GM12878 (cell line): ENCODE measurements around the gene LRRC31. TPM values are rescaled to one million over a fixed set of nuclear protein-coding genes. Genes with fewer than 3 reads are reported as not detected.

Source experiments
- ATAC-seq: fragments of 200-7000 bp; cut with Tn5 transposase; 3 replicates; pipeline ENCODE4 v1.9.1; 2020; ENCODE audit warnings: mild to moderate bottlenecking, moderate library complexity
- BruUV-seq: library from RNA; stranded (reverse); fragments of 400-500 nt; replicated peaks from 2 replicates; lab custom pipeline; 2021; lab: Mats Ljungman, UMichigan
- CTCF ChIA-PET: fragments of 300-600 bp; sonication (Branson Sonifier 250); formaldehyde crosslinking; extraction: SDS; loops from one replicate; lab custom pipeline; 2021; ENCODE audit warnings: inconsistent platforms; lab: Yijun Ruan, JAX
- POLR2A ChIA-PET: fragments of 350-600 bp; formaldehyde crosslinking; extraction: SDS; loops from one replicate; lab custom pipeline; 2021; ENCODE audit warnings: inconsistent platforms; lab: Charles Lee
- RAD21 ChIA-PET: fragments of 300-600 bp; sonication (Branson Sonifier 250); formaldehyde crosslinking; loops from one replicate; lab custom pipeline; 2023; ENCODE audit warnings: antibody characterized with exemption; ENCODE audit not compliant: unreplicated experiment; lab: Charles Lee
- SMC1A ChIA-PET: fragments of 300-600 bp; sonication (Branson Sonifier 250); formaldehyde crosslinking; loops from one replicate; lab custom pipeline; 2023; ENCODE audit not compliant: unreplicated experiment, uncharacterized antibody; lab: Charles Lee
- DNase-seq: peaks from one replicate; pipeline ENCODE4 v3.0.0-alpha.2; 2011; ENCODE audit warnings: low read depth, low spot score
- FAIRE-seq: peaks from 3 replicates; lab custom pipeline; 2011; peaks lifted over from hg19 to GRCh38; lab: Jason Lieb, UNC
- H2AFZ ChIP-seq: 2 replicates; pipeline ENCODE4 v1.6.0; 2011; ENCODE audit warnings: low read depth, low read length, control low read depth; ENCODE audit not compliant: control insufficient read depth
- H3K27ac ChIP-seq: 2 replicates; pipeline ENCODE4 v1.5.1; 2011; ENCODE audit warnings: control low read depth; ENCODE audit not compliant: control insufficient read depth, insufficient read depth
- H3K27me3 ChIP-seq, 2 experiments: replicated peaks in 1 of 2; 2 replicates each; pipeline versions ENCODE4 v1.6.0 to v1.6.1; 2011; ENCODE audit warnings: low read length in 1 of 2; ENCODE audit not compliant: control insufficient read depth in 2 of 2, insufficient read depth in 2 of 2
- H3K36me3 ChIP-seq, 2 experiments: 2 replicates each; pipeline ENCODE4 v1.5.1; 2011; ENCODE audit warnings: low read length in 1 of 2; ENCODE audit not compliant: control insufficient read depth in 2 of 2, insufficient read depth in 2 of 2
- H3K4me1 ChIP-seq: 2 replicates; pipeline ENCODE4 v1.6.1; 2011; ENCODE audit warnings: mild to moderate bottlenecking, low read length, moderate library complexity, mixed read lengths; ENCODE audit not compliant: control insufficient read depth, insufficient read depth
- H3K4me2 ChIP-seq: 2 replicates; pipeline ENCODE4 v1.6.0; 2011; ENCODE audit warnings: control low read depth; ENCODE audit not compliant: control insufficient read depth, insufficient read depth
- H3K4me3 ChIP-seq: fragments of 200-600 bp; sonication (generic); 2 replicates; pipeline ENCODE4 v1.5.1; 2016
- H3K79me2 ChIP-seq: 2 replicates; pipeline ENCODE4 v1.6.0; 2011; ENCODE audit warnings: low read length; ENCODE audit not compliant: control insufficient read depth, insufficient read depth
- H3K9ac ChIP-seq: 2 replicates; pipeline ENCODE4 v1.8.0; 2011; ENCODE audit warnings: low read length, control low read depth, mixed read lengths; ENCODE audit not compliant: control insufficient read depth, insufficient read depth
- H3K9me3 ChIP-seq: replicated peaks from 3 replicates; pipeline ENCODE4 v1.5.1; 2011; ENCODE audit warnings: mild to moderate bottlenecking, low read length; ENCODE audit not compliant: control insufficient read depth, insufficient read depth
- H4K20me1 ChIP-seq: 2 replicates; pipeline ENCODE4 v1.6.0; 2011; ENCODE audit not compliant: control insufficient read depth, insufficient read depth
- BRCA1 ChIP-seq: IDR thresholded peaks from 2 replicates; pipeline ENCODE4 v1.6.1; 2011; ENCODE audit warnings: low read depth, low read length, improper control_type of control experiment
- CREB1 ChIP-seq: IDR thresholded peaks from 2 replicates; pipeline ENCODE4 v1.6.1; 2012; ENCODE audit warnings: low read depth, mild to moderate bottlenecking, inconsistent platforms
- GABPA ChIP-seq: IDR thresholded peaks from 2 replicates; pipeline ENCODE4 v1.6.1; 2014; ENCODE audit warnings: antibody characterized with exemption, low read depth, mild to moderate bottlenecking, inconsistent platforms
- GATAD2B ChIP-seq: fragments of 450-650 bp; conservative IDR thresholded peaks from 2 replicates; pipeline ENCODE4 v1.6.1; 2017; ENCODE audit warnings: low read depth, mild to moderate bottlenecking, moderate library complexity
- HCFC1 ChIP-seq: fragments of 150-350 bp; IDR thresholded peaks from 2 replicates; pipeline ENCODE4 v1.6.1; 2014; ENCODE audit warnings: low read length
- HDAC6 ChIP-seq: fragments of 200-600 bp; sonication (generic); IDR thresholded peaks from one replicate; pipeline ENCODE4 v1.8.0; 2017; ENCODE audit warnings: antibody characterized with exemption; ENCODE audit not compliant: unreplicated experiment
- IKZF2 ChIP-seq, 2 experiments: fragments of 450-650 bp; IDR thresholded peaks; 2 replicates each; pipeline ENCODE4 v1.6.1; 2017; ENCODE audit warnings: mild to moderate bottlenecking in 2 of 2, moderate library complexity in 2 of 2
- JUNB ChIP-seq: IDR thresholded peaks from 2 replicates; pipeline ENCODE4 v1.6.1; 2016; ENCODE audit warnings: antibody characterized with exemption, mild to moderate bottlenecking
- KDM1A ChIP-seq: fragments of 200-600 bp; sonication (generic); IDR thresholded peaks from 2 replicates; pipeline ENCODE4 v1.6.1; 2016; ENCODE audit warnings: borderline replicate concordance
- KLF5 ChIP-seq: fragments of 450-650 bp; IDR thresholded peaks from 2 replicates; pipeline ENCODE4 v1.6.1; 2014; ENCODE audit warnings: mild to moderate bottlenecking; ENCODE audit not compliant: partially characterized antibody
- MAX ChIP-seq: IDR thresholded peaks from 2 replicates; pipeline ENCODE4 v1.6.1; 2012; ENCODE audit warnings: low read depth, low read length, improper control_type of control experiment
- MEF2A ChIP-seq: IDR thresholded peaks from 2 replicates; pipeline ENCODE4 v1.6.1; 2011; ENCODE audit warnings: low read depth, mild to moderate bottlenecking, low read length, moderate library complexity; ENCODE audit not compliant: insufficient read depth
- MTA3 ChIP-seq: IDR thresholded peaks from 2 replicates; pipeline ENCODE4 v1.6.1; 2012; ENCODE audit warnings: low read length, inconsistent platforms, borderline replicate concordance
- MYB ChIP-seq: fragments of 150-350 bp; IDR thresholded peaks from 2 replicates; pipeline ENCODE4 v1.6.1; 2014; ENCODE audit warnings: mild to moderate bottlenecking, low read depth, low read length, borderline replicate concordance
- NBN ChIP-seq: fragments of 450-650 bp; IDR thresholded peaks from 2 replicates; pipeline ENCODE4 v1.6.1; 2016
- NFYA ChIP-seq: IDR thresholded peaks from 2 replicates; pipeline ENCODE4 v1.6.1; 2011; ENCODE audit warnings: low read depth, mild to moderate bottlenecking, low read length, improper control_type of control experiment, borderline replicate concordance
- NRF1 ChIP-seq: conservative IDR thresholded peaks from 2 replicates; pipeline ENCODE4 v1.6.1; 2011; ENCODE audit warnings: mild to moderate bottlenecking, low read depth, low read length, improper control_type of control experiment
- RAD51 ChIP-seq: fragments of 450-650 bp; IDR thresholded peaks from 2 replicates; pipeline ENCODE4 v1.6.1; 2016; ENCODE audit warnings: moderate library complexity, mild to moderate bottlenecking, inconsistent platforms
- RB1 ChIP-seq: fragments of 450-650 bp; formaldehyde crosslinking; IDR thresholded peaks from 2 replicates; pipeline ENCODE4 v1.6.1; 2017; ENCODE audit warnings: mild to moderate bottlenecking, borderline replicate concordance
- RELA ChIP-seq: fragments of 450-650 bp; IDR thresholded peaks from 2 replicates; pipeline ENCODE4 v1.8.0; 2014; ENCODE audit warnings: borderline replicate concordance; ENCODE audit not compliant: partially characterized antibody
- REST ChIP-seq: IDR thresholded peaks from 2 replicates; pipeline ENCODE4 v1.6.1; 2012; ENCODE audit warnings: mild to moderate bottlenecking, low read depth, low read length
- SIX5 ChIP-seq: IDR thresholded peaks from 2 replicates; pipeline ENCODE4 v1.6.1; 2011; ENCODE audit warnings: mild to moderate bottlenecking, low read depth, low read length, moderate library complexity; ENCODE audit not compliant: severe bottlenecking
- SREBF2 ChIP-seq: IDR thresholded peaks from 2 replicates; pipeline ENCODE4 v1.6.1; 2012; ENCODE audit warnings: mild to moderate bottlenecking, low read length
- ZNF24 ChIP-seq: fragments of 450-650 bp; IDR thresholded peaks from 2 replicates; pipeline ENCODE4 v1.6.1; 2017; ENCODE audit warnings: antibody characterized with exemption, mild to moderate bottlenecking
- WGBS: methylation state at CpG from one replicate; pipeline ENCODE4 v1.1.6; 2016; ENCODE audit warnings: low lambda C conversion rate; ENCODE audit not compliant: insufficient replicate concordance, insufficient coverage; ENCODE audit errors: missing lambda C conversion rate; 5-methylcytosine and 5-hydroxymethylcytosine counted together
- in situ Hi-C: fragments of 300-500 bp; cut with MboI; formaldehyde crosslinking; loops from 9 replicates; pipeline ENCODE4 v1.14.3; 2018; ENCODE audit warnings: mixed read lengths
- intact Hi-C: fragments of 100-400 bp; cut with micrococcal nuclease; formaldehyde crosslinking; loops from one replicate; pipeline ENCODE4 v1.14.2; 2022; ENCODE audit not compliant: unreplicated experiment
- polyA plus RNA-seq, 11 experiments: library from polyadenylated mRNA; depleted of rRNA in 4 of 11; unstranded in 6 of 11; stranded (reverse) in 5 of 11; fragments of >200 nt; fragmentation: Nextera tagmentation in 4 of 11; fragmentation: Illumina TruSeq in 1 of 11; extraction: Ambion mirVana in 4 of 11; extraction: Trizol in 1 of 11; gene quantifications; 1 replicate in 1 of 11; 2 replicates in 10 of 11; pipeline versions ENCODE4 v1.2.1 to v1.2.3, GENCODE V29; 2011 to 2016; ENCODE audit warnings: inconsistent platforms in 2 of 11, missing spikeins in 2 of 11, low read depth in 1 of 11
- total RNA-seq, 4 experiments: library from RNA; depleted of rRNA in 3 of 4; stranded (reverse); fragments of >200 nt in 3 of 4; fragmentation: Illumina TruSeq in 1 of 4; extraction: Trizol in 1 of 4; gene quantifications; 2 replicates each; pipeline versions ENCODE4 v1.2.1 to v1.2.3, GENCODE V29; 2013 to 2021

The LRRC31 gene
- total and polyA plus RNA-seq, 10 of the 15 experiments (the other 5 are each of a cell fraction or from before 2014, with no cell fraction given) = 0.04 to 0.06 (median 0.06) TPM; not detected in 7

GRCh38 chr3:169863458-169863899, 6.3 kb downstream of the LRRC31 start:
- BruUV-seq = no TSS peak
- H3K27ac ChIP-seq = no peak overlapping the region
- DNase-seq (peak; percentile 61), FAIRE-seq (peak; percentile 92), ATAC-seq (peak; percentile 81)
- no peaks in the 10 kb centered on the region for H3K9me3 ChIP-seq
- no peak overlapping the region for H3K4me3 ChIP-seq
- H4K20me1 ChIP-seq = no peaks in the 10 kb centered on the region
- no peaks in the 10 kb centered on the region for H3K36me3 ChIP-seq
- POLR2A ChIA-PET = no interaction called here
- no peak overlapping the region for H3K4me2 ChIP-seq
- H3K4me1 ChIP-seq = peaks cover 16% of the 10 kb centered on the region
- no peaks in the 10 kb centered on the region; a peak in 1 of 4 replicates for H3K27me3 ChIP-seq
- H2AFZ ChIP-seq = no peak overlapping the region; the same call in 1 of the 2 replicates
- CTCF ChIA-PET = interaction anchor here (0.6 to 5.1 kb wide), 33 partner anchors 14 to 242 kb away, joined by 3 to 65 read pairs (median 4); partner anchors contain the start of gene SEC62
- intact Hi-C loops = loop anchor here (1.0 to 2.0 kb wide), 3 partner anchors 101 to 191 kb away; partner anchors contain the start of gene SEC62
- WGBS = under 1% methylated on average over 6 of the region's 6 CpGs
- SMC1A ChIA-PET = interaction anchor here (0.7 to 7.2 kb wide), 18 partner anchors 15 to 550 kb away, joined by 3 to 56 read pairs (median 4); partner anchors contain the start of gene SEC62
- H3K9ac ChIP-seq = no peak overlapping the region
- H3K79me2 ChIP-seq = no peaks in the 10 kb centered on the region
- in situ Hi-C loops = loop anchor here (10.0 kb wide), 1 partner anchor 191 kb away; no protein-coding TSS in a partner anchor
- RAD21 ChIA-PET = interaction anchor here (0.8 to 3.2 kb wide), 7 partner anchors 49 to 191 kb away, joined by 3 to 17 read pairs (median 5); partner anchors contain the start of gene SEC62
- TF ChIP-seq RAD51 (no peak), NFYA (no peak), CREB1 (peak; percentile 29; the same call in 1 of the 2 replicates), KLF5 (no peak), MAX (no peak), RELA (no peak), HDAC6 (no peak), MEF2A (0 out of 2 replicates have a peak, but pooled peaks have one; percentile 30), JUNB (no peak), HCFC1 (no peak), KDM1A (no peak), BRCA1 (no peak), IKZF2 (IDR thresholded peaks at IDR 0.05) (peak; percentile 77 to 80), RB1 (peak; percentile 66; the same call in 1 of the 2 replicates), ZNF24 (no peak), NRF1 (no peak), MTA3 (no peak), REST (no peak), SIX5 (no peak), GABPA (no peak), MYB (no peak), GATAD2B (no peak), NBN (no peak), SREBF2 (no peak)
